HG03066 (cell line): ENCODE data around the gene FGF11.

ENCODE experiments used
- ATAC-seq: cut with Tn5 transposase; IDR thresholded peaks from one replicate; pipeline ENCODE4 v1.9.1; 2021; ENCODE audit warnings: low read depth; ENCODE audit not compliant: unreplicated experiment

The FGF11 gene

DNA sequence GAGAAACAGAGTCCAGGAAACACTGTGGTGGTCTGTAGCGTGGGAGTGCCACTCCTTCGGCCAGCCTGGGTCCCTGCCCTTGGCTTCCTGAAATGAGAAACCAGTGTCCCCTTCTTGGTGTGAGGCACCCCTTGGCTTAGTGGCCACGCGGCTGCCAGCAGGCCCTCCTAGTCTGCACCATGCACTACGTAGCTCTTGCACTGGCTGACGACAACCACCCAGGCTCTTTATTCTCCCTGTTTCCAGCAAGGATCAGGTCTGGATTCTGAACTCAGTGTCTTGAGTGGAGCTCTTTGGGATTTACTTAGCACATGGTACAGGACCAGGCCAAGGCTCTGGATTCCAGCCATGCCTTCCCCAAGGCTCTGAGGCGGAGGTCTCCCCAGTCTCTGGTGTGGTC lies 11.8 kb upstream of the FGF11 start:
- no peak for ATAC-seq

DNA sequence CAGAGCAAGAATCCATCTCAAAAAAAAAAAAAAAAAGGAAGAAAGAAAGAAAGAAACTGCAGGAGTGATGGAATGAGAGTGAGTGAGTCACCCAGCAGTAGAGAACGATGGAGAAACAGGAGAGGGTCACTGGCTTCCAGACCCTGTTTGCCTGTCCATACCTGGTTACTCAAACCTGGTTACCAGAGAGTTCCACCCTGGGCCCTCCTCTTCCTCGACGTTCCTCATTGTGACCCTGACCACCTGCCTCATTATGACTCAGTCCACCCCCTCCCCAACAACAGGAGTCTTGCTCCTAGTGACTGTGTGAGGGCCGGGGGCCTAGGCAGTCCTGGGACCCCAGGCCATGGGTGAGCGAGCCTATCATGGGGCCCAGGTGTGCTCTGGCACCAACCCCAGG lies 10.8 kb upstream of the FGF11 start, which contains the start of gene SPEM3:
Gene SPEM3, plus strand, starts transcription at position 301 of the 400 bp plus-strand sequence. Its CDS starts 46 bp downstream, at position 347.
- no peak for ATAC-seq

DNA sequence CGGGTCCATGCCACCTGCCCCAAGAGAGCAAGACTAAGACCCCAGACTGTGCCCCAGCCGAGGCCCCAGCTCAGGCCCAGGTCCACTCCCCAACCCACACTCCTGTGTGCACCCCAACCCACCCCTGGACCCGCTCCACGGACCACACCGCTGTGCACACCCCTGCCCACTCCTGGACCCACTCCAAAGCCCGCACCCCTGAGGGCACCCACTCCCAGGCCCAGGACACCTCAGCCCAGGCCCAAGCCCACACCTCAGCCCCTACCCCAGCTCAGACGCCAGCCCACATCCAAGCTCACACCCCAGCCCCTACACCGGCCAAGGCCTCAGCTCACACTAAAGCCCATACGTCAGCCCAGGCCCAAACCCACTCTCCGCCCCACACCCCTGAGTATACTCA lies 9.6 kb upstream of the FGF11 start:
- no peak for ATAC-seq

DNA sequence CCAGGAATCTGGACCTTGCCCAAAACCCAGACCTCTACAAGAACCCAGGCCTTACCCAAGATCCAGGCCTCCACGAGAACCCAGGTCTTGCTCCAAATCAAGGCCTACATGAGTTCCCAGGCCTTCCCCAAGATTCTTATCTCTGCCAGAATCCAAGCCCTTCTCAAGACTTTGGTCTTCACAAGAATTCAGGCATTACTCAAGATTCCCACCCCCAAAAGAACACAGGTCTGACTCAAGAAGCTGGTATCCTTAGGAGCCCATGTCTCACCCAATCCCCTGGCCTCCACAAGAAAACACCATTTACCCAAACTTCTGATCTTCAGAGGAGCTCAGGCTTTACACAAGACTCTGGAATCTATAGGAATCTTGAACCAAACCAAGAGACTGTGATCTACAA lies 8.1 kb upstream of the FGF11 start:
- ATAC-seq = no peak

DNA sequence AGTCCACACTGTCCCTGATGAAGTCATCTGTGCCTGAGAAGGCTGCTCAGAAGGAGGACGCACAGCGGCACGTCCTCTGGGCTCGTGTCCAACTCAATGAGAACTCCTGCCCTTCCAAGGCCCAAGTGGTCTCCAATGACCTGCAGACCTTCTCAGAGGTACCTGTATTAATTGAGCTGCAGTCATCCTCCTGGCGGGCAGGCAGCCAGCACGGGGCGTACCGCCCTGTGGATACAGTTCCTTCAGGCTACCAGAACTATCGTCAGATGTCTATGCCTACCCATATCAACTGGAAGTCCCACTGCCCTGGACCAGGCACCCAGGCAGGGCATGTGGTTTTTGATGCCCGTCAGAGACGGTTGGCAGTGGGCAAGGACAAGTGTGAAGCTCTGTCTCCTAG lies 7.0 kb upstream of the FGF11 start:
- no peak for ATAC-seq

DNA sequence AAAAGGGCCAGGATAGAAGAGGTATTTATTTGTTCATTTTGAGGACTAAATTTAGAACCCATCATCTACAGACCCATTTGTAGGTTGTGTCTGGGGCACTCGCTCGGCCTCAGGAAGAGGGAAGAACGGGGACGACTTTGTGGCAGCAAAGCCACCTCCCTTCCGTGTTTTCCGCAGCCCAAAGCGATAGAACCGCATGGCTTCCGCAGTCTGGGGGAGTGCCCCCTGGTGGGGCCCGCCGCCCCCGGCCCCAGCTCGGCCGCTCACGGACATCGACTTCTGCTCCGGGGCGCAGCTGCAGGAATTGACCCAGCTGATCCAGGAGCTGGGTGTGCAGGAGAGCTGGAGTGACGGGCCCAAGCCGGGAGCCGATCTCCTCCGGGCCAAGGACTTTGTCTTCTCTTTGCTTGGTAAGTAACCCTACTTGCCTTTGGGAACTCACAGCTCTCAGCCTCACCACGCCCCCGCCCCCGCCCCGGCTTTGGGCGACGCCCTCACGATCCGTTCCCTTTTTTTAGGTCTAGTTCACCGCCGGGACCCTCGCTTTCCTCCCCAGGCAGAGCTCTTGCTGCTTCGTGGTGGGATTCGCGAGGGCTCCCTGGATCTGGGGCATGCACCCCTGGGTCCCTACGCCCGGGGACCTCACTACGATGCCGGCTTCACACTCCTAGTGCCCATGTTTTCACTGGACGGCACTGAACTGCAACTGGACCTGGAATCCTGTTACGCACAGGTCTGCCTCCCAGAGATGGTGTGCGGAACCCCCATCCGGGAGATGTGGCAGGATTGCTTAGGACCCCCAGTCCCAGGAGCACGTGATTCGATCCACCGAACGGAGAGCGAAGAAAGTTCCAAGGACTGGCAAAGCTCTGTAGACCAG lies 3.4 kb upstream of the FGF11 start:
- ATAC-seq = no peak

DNA sequence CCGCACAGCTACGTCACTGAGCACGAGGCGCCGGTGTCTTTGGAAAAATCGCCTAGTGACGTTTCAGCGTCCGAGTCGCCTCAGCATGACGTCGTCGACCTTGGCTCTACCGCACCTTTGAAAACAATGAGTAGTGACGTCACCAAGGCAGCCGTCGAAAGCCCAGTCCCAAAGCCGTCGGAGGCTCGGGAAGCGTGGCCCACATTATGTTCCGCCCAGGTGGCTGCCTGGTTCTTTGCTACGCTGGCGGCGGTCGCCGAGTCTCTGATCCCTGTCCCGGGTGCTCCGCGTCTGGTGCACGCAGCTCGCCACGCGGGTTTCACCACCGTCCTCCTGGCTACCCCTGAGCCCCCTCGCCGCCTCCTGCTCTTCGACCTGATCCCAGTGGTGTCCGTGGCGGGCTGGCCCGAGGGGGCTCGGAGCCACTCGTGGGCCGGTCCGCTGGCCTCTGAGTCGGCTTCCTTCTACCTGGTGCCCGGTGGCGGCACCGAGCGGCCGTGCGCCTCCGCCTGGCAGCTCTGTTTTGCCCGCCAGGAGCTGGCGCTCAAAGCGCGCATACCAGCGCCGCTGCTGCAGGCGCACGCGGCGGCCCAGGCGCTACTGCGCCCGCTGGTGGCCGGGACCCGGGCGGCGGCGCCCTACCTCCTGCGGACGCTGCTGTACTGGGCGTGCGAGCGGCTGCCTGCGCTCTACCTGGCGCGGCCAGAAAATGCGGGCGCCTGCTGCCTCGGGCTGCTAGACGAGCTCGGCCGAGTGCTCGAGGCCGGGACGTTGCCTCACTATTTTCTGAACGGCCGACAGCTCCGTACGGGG lies 2.5 kb upstream of the FGF11 start:
- no peak for ATAC-seq

DNA sequence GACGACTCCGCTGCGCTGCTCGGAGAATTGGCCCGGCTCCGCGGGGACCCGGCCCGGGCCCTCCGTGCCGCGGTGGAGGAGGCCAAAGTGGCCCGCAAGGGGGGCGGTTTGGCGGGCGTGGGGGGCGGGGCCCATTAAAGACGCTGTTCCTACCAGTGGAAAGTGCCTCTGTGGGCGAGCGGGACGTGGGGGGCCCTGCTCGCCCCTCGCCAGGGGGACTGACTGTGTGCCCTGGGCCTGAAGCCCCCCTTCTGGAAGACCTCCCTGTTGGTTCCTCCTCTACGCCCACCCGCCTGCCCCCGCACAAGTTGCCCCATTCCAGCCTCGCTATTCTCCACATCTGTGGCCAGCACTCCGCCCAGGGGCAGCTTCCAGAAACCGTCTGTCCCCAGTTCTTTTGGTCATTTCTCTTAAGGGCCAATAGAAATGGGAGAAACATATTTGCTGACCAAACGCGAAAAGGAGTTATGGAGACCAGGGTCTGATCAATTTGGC lies 1.9 kb upstream of the FGF11 start:
- no peak for ATAC-seq

DNA sequence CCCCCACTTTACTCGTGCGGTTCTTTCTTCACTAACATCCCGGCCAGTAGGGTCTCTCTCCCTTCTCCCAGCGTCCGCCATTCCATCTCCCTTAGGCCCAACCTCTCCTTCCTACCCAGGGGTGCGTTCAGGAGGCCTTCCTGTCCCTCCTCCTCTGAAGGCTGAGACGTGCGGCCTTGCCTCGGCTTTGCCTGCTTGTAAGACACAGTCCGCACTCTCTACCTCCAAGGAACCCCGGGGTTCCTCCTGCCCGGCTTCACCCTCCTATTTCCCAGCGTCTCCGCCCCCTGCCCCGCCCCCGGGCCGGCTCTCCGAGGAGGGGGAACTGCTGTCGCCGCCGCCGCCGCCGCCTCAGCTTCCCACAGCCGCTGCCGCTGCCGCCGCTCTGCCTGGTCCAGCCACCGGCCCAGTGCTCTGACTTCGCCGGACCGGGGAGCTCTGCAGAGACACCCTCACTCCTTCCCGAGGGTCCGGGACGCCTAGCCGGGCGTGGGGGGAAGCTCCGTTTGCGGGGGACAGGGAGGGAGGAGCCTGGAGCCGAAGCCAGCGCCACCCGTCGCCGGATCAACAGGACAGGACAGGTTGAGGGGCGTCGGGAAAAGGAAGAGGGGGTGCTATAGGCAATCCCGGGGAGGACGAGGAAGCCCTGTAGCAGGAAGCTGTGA lies 1.2 kb upstream of the FGF11 start:
- ATAC-seq = no peak

DNA sequence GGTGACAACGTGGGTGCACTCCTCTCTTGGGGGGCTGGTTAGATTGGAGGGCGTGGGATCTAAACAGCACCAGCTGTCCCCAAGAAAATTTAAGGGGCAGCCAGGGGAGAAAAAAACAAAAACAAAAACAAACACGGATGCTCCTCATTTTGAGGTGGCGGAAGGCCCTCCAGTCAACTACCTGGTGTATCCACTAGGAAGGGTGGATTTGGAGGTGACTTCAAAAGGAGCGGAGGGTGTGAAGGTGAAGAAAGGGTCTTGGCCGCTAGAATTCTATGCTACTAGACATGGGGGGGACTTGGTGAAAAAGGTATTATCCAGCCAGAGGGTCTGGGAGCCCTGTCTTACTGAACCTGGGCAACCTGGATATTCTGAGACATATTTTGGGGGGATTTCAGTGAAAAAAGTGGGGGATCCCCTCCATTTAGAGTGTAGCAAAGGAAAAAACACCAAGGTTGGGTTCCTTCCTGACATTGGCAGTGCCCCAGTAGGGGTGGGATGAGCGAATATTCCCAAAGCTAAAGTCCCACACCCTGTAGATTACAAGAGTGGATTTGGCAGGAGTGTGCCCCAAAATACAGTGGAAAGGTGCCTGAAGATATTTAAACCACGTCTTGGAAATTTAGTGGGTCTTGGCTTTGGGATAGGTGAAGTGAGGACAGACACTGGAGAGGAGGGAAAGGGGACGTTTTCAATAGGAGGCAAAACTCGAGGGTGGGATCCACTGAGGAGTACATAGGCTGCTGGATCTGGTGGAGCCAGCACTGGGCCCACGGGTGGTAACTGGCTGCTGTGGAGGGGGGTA lies 454 bp upstream of the FGF11 start:
- ATAC-seq = no peak

DNA sequence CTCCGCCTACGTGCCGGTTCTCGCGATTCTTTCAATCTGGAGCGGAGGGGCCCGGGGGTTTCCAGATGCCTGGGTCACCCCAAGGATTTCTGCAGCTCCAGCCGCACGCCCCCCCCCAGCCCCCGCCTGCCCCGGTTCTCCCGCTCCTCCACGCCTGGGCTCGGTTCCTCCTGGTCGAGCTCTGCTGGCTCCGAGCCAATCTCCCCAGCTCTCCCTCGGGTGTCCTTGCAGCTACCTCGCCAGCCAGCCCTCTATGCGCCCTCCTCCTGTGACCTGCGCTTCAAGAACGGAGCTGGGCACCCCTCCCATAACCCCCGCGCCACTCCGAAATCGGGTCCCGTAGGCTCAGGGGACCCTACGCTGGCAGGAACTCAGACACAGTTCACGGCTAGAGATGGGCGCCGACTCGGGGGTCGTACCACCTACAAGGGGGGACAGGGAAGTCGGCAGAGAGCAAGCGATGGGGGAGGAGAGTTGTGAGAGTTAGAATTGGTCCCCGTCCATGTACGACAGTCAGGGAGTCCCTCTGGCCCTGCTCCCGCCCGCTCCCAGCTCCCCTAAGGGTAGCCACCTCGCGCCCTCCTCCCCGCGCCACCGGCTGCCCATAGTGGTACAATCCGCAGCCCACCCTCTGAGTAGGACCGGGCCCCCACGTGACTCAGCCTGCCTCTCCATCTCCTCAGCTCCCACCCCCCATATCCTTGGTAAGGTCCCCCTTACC lies 961 bp downstream of the FGF11 start:
- no peak for ATAC-seq

DNA sequence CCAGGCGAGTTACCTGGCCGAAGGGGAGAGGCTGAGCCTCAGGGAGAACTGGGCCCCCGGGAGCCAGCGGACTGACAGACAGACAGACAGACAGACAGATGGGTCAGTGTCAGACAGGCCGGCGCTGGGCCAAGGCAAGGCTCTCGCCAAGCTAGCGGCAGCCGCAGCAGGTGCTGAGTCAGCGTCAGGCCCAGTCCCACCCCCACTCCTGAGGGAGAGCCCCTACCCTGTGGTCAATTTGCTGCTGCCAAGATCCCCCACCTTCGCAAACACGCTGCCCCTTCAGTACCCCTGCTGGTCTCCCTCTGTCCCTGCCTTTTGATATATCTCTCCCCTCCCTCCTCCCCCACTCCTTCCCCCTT lies 1.5 kb downstream of the FGF11 start:
- no peak for ATAC-seq

DNA sequence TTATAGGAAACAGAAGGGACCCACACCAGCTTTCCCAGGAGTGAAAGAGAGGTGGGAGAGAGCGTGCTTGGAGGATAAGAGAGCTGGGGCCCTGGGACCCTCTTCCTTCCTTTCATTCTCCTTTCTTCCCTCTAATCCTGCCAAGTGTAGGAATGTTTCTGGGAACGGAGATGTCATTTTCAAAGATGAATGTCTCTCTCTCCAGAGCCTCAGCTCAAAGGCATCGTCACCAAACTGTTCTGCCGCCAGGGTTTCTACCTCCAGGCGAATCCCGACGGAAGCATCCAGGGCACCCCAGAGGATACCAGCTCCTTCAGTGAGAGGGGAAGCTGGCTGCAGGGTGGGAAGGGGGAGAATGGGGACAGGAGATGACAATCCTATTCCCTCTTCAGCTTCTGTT lies 2.0 kb downstream of the FGF11 start:
- no peak for ATAC-seq

DNA sequence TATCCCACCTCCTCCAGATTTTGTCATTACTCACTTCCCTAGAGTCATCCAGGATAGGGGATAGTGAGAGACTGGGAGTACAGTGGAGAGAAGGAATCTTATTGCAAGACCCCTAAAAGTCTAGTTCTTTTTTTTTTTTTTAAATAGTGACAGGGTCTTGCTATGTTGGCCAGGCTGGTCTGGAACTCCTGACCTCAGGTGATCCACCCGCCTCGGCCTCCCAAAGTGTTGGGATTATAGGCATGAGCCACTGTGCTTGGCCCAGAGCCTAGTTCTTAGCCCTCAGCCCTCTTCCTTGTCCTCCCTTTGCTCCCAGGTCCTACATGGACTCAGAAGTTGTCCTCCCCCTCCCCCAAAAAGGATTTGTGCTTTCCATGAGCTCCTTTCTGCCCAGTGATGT lies 2.8 kb downstream of the FGF11 start:
- no peak for ATAC-seq

DNA sequence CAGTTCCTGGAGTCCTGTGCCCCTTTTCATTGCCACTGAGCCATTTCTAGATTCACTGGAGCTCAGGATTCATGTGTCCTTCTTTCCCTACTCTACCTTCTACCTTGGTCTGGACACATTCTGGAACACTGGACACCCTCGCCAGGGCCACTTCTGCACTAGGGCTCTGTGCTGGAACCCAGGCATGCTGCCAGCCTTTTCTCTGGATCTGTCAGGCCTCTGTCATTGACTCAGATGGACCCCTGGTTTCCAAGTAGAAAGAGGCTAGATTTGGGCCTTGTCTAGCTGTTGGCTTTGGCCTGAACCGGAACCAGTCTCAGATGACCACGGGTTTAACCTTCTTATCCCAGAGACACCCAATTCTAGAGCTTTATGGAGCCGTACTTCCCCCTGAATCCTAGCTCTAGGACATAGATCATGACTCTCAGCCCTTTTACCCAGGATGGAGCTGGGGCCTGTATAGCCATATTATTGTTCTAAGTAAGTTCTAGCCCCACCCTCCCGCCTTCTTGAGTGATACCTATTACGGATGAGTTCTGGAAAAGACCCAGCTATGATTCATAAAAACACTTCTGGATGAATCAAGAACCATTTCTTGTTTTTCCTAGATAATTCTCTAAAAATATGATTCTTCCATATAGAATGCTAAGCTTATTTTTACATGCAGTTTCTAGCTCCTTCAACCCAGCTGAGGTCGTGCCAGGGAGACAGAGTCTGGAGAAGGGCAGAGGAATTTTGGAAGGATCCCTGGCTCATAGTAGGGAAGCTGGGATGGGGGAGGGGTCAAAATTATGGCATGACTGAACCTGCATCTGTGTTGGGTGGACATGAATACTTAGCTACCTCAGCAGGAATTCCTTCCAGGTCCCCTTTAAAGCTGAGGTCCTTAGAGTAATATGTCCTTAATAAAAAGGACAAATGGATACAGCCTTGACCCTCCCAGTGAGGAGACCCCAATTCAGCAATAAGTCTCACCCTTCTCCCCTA lies 4.5 kb downstream of the FGF11 start:
- no peak for ATAC-seq

DNA sequence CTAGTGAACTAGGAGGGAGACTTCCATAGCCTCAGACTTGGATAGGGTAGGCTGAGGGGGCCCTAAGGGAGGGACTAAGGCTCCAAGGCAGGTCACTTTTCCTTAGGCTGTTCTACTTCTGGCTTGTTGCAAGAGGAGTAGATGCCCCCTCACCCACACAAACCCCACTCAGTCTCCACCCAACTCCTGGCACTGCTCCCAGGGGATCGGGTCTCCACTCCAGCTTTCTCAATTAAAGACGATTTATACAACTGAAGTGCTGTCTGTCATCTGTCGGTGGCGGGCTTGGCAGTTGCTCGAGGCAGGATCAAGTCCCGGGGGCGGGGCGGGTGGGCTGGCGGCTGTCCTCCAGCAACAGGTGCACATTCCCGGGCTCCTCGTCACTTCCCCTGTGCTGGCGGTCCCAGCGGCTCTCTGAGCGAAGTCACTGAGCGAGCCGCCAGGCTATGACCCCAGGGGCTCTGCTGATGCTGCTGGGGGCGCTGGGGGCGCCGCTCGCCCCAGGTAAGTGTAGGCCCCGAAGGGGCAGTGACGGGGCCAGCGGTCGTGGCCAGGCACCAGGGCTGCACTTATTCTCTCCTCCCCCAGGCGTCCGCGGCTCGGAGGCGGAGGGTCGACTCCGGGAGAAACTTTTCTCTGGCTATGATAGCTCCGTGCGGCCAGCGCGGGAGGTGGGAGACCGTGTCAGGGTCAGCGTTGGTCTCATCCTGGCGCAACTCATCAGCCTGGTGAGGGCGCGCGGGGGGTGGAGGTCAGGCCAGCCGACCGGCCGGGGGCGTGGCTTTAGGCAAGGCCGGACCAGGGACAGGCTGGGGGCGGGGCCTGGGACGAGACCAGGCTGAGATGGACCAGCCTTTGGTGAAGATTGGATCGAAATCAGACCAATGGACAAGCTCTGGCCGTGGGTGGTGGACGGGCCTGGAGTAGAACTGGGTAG lies 5.6 kb downstream of the FGF11 start, which contains the start of gene CHRNB1:
Gene CHRNB1, plus strand, starts transcription at position 380 of the 937 bp plus-strand sequence. Its CDS starts 67 bp downstream, at position 447.
- ATAC-seq = no peak

DNA sequence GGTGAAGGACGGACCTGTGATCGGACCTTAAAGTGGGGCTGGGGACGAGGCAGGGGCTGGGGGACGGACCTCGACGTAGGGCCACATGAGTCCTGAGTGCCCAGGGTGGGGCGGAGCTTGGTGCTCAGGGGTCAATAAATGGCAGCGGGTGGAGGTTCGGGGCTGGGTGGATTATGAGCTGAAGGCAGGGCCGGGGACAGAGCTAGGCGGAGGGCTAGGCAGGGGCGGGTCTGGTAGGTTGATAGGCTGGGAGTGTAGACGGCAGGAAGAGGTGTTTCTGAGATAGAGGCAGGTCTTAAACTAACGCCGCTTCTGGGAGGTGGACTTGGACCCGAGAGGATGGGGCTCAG lies 6.3 kb downstream of the FGF11 start:
- ATAC-seq = no peak
